ENCODE data around the gene TRRAP.

The TRRAP gene

DNA sequence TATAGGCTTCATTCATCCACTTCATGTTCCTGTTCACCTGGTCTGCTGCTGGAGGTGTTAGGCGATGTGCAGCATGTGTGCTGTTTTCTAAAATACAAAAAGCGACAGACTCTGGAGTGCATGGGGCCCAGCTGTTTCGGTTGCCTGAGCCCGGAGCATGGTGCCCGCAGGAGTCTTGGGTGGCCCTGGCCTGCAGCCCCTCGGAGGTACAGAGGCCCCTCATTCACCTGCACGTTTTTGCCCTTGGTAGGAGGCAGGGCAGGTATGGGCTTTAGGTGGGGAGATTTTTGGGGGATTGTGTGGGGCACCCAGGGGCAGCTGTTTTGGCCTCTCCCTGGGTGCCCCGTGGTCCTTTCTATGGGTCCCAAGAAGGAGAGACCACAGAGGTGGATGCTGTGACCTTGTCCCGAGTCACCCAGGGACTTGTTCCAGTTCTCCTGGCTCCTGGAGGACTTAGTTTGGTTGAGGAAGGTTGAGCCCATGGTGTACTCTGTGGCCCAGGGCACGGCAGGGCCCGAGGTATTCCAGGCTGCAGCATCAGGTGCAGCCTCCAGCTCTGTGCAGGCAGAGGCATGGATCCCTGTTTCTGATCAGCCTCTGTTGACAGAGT lies 130.7 kb downstream of the TRRAP start:
- no peak overlapping the region for H3K27ac ChIP-seq (ENCODE audit: poor library complexity, severe bottlenecking)
- H3K27me3 ChIP-seq (ENCODE audit: insufficient read depth, poor library complexity, severe bottlenecking), result no peaks in the 10 kb centered on the region
- TF ChIP-seq, protein P1, sequence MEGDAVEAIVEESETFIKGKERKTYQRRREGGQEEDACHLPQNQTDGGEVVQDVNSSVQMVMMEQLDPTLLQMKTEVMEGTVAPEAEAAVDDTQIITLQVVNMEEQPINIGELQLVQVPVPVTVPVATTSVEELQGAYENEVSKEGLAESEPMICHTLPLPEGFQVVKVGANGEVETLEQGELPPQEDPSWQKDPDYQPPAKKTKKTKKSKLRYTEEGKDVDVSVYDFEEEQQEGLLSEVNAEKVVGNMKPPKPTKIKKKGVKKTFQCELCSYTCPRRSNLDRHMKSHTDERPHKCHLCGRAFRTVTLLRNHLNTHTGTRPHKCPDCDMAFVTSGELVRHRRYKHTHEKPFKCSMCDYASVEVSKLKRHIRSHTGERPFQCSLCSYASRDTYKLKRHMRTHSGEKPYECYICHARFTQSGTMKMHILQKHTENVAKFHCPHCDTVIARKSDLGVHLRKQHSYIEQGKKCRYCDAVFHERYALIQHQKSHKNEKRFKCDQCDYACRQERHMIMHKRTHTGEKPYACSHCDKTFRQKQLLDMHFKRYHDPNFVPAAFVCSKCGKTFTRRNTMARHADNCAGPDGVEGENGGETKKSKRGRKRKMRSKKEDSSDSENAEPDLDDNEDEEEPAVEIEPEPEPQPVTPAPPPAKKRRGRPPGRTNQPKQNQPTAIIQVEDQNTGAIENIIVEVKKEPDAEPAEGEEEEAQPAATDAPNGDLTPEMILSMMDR (IDR thresholded peaks at IDR 0.05; ENCODE audit: poor library complexity, severe bottlenecking), result no peak
- no peak overlapping the region for H3K4me3 ChIP-seq (ENCODE audit: severe bottlenecking)
- H3K4me1 ChIP-seq (ENCODE audit: insufficient read depth, poor library complexity, severe bottlenecking), result no peaks in the 10 kb centered on the region
- DNase-seq (ENCODE audit: low spot score) (no peak), ATAC-seq (ENCODE audit: low read depth) (no peak)
- no peaks in the 10 kb centered on the region for H3K9me3 ChIP-seq (ENCODE audit: severe bottlenecking)
- H3K36me3 ChIP-seq (ENCODE audit: low read depth), result peaks cover 69% of the 10 kb centered on the region

DNA sequence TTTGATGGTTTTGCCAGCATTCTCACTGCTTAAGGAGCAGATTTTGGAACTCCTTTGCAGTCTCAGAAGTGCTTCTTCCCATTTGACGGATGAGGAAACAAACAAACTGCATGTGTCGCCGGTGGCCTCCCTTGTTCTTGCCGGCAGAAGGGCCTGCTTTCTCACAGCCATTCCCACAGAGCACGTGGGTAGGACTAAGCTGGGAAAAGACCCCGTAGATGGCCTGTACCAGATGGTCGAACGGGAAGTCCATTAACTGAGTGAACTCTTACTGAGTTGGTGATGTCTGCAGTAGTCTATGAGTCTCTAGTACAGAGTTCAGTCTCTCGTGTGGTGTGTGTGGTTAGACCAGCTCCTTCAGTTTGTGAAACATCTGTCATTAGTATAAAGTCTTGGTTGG lies 131.9 kb downstream of the TRRAP start:
- TF ChIP-seq, protein P1 (IDR thresholded peaks at IDR 0.05; ENCODE audit: poor library complexity, severe bottlenecking), result no peak
- no peaks in the 10 kb centered on the region for H3K27me3 ChIP-seq (ENCODE audit: insufficient read depth, poor library complexity, severe bottlenecking)
- DNase-seq (ENCODE audit: low spot score), result no peak
- no peak overlapping the region for H3K27ac ChIP-seq (ENCODE audit: poor library complexity, severe bottlenecking)
- no peak overlapping the region for H3K4me3 ChIP-seq (ENCODE audit: severe bottlenecking)
- H3K9me3 ChIP-seq (ENCODE audit: severe bottlenecking), result no peaks in the 10 kb centered on the region
- H3K36me3 ChIP-seq (ENCODE audit: low read depth), result peaks cover 65% of the 10 kb centered on the region
- H3K4me1 ChIP-seq (ENCODE audit: insufficient read depth, poor library complexity, severe bottlenecking), result no peaks in the 10 kb centered on the region
- no peak for ATAC-seq (ENCODE audit: low read depth)

DNA sequence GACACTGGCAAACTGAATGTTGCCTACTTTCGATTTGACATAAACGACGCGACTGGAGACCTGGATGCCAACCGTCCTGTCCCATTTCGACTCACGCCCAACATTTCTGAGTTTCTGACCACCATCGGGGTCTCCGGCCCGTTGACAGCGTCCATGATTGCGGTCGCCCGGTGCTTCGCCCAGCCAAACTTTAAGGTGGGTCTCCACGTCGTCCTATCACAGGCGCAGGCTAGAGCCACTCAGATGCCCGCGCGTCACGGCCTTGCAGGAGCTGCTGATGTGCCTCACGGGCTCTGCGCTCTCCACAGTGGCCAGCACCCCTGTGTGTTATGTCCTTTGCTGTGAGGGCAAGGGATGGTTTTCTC lies 133.0 kb downstream of the TRRAP start:
- H3K9me3 ChIP-seq (ENCODE audit: severe bottlenecking), result no peaks in the 10 kb centered on the region
- H3K4me3 ChIP-seq (ENCODE audit: severe bottlenecking), result no peak overlapping the region
- H3K27ac ChIP-seq (ENCODE audit: poor library complexity, severe bottlenecking), result no peak overlapping the region
- H3K36me3 ChIP-seq (ENCODE audit: low read depth), result peaks cover 69% of the 10 kb centered on the region
- no peak for ATAC-seq (ENCODE audit: low read depth)
- TF ChIP-seq, protein P1 (IDR thresholded peaks at IDR 0.05; ENCODE audit: poor library complexity, severe bottlenecking), result no peak
- H3K4me1 ChIP-seq (ENCODE audit: insufficient read depth, poor library complexity, severe bottlenecking), result no peaks in the 10 kb centered on the region
- H3K27me3 ChIP-seq (ENCODE audit: insufficient read depth, poor library complexity, severe bottlenecking), result no peaks in the 10 kb centered on the region
- no peak for DNase-seq (ENCODE audit: low spot score)

DNA sequence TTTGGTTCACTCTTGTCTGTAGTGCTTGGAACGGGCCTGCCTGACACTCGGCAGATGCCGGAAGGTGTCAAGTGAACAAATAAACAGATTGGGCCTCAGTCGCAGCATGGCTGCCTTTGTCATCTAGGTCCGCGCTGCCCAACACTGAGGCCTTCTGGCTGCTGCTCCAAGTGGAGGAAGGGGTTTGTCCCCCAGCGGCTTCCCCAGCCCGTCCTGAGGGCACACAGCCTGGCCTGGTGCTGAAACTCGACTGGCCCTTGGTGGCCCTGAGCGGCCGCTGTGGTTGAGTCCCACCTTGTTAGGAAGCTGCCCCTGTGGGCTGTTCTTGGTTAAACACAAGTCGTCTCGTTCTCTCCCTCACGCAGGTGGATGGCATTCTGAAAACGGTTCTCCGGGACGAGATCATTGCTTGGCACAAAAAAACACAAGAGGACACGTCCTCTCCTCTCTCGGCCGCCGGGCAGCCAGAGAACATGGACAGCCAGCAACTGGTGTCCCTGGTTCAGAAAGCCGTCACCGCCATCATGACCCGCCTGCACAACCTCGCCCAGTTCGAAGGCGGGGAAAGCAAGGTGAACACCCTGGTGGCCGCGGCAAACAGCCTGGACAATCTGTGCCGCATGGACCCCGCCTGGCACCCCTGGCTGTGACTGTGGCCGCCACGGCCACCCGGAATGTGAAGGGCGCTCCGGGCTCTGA lies 133.5 kb downstream of the TRRAP start:
- ATAC-seq (ENCODE audit: low read depth) (no peak), DNase-seq (ENCODE audit: low spot score) (no peak)
- H3K36me3 ChIP-seq (ENCODE audit: low read depth), result peaks cover 64% of the 10 kb centered on the region
- H3K27me3 ChIP-seq (ENCODE audit: insufficient read depth, poor library complexity, severe bottlenecking), result no peaks in the 10 kb centered on the region
- H3K9me3 ChIP-seq (ENCODE audit: severe bottlenecking), result no peaks in the 10 kb centered on the region
- no peak overlapping the region for H3K4me3 ChIP-seq (ENCODE audit: severe bottlenecking)
- no peaks in the 10 kb centered on the region for H3K4me1 ChIP-seq (ENCODE audit: insufficient read depth, poor library complexity, severe bottlenecking)
- no peak overlapping the region for H3K27ac ChIP-seq (ENCODE audit: poor library complexity, severe bottlenecking)
- TF ChIP-seq, protein P1 (IDR thresholded peaks at IDR 0.05; ENCODE audit: poor library complexity, severe bottlenecking), result no peak

DNA sequence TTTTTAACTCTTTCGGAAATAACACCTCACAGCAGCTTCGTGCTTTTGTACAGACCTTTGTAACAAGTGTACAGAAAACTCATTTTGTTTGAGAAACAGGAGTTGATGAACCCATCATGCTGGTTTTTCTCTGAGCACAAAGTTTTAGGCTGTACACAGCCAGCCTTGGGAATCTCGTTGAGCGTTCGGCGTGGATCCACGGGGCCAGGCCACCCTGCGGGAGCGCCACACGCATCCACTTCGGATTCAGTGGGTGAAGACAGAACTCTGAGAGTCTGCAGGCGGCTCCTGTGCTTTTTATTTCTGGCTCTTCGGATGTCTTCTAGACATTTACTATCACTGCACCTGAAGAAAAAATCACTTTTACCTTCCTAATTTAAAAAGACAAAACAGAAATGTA lies 134.4 kb downstream of the TRRAP start:
- peaks cover 62% of the 10 kb centered on the region for H3K36me3 ChIP-seq (ENCODE audit: low read depth)
- H3K4me1 ChIP-seq (ENCODE audit: insufficient read depth, poor library complexity, severe bottlenecking), result no peaks in the 10 kb centered on the region
- ATAC-seq (ENCODE audit: low read depth), result no peak
- no peak for DNase-seq (ENCODE audit: low spot score)
- no peak overlapping the region for H3K27ac ChIP-seq (ENCODE audit: poor library complexity, severe bottlenecking)
- TF ChIP-seq, protein P1 (IDR thresholded peaks at IDR 0.05; ENCODE audit: poor library complexity, severe bottlenecking), result no peak
- H3K27me3 ChIP-seq (ENCODE audit: insufficient read depth, poor library complexity, severe bottlenecking), result no peaks in the 10 kb centered on the region
- H3K9me3 ChIP-seq (ENCODE audit: severe bottlenecking), result no peaks in the 10 kb centered on the region
- H3K4me3 ChIP-seq (ENCODE audit: severe bottlenecking), result no peak overlapping the region

Measured in RWPE2 (cell line).